T-helper 1 cell treated with Interleukin-12 subunit alpha and Interleukin-12 subunit beta and Interleukin-4 antibody, amounts not matched to agents 30 μg/mL and 1 μg/mL, for 36 hours (primary cell): ENCODE measurements around the gene RBP4.

Experiments
- H3K27ac Mint-ChIP-seq: one replicate; pipeline ENCODE4 v1.8.0; 2021; ENCODE audit warnings: mild to moderate bottlenecking, mixed read lengths
- H3K27me3 Mint-ChIP-seq: one replicate; pipeline ENCODE4 v1.8.0; 2021; ENCODE audit warnings: low read depth, mixed read lengths
- H3K36me3 Mint-ChIP-seq: one replicate; pipeline ENCODE4 v1.8.0; 2021; ENCODE audit warnings: low read depth, mixed read lengths
- H3K4me1 Mint-ChIP-seq: one replicate; pipeline ENCODE4 v1.8.0; 2021; ENCODE audit warnings: low read depth, mixed read lengths
- H3K4me3 Mint-ChIP-seq: one replicate; pipeline ENCODE4 v1.8.0; 2021; ENCODE audit warnings: mild to moderate bottlenecking, moderate library complexity, mixed read lengths
- H3K9me3 Mint-ChIP-seq: one replicate; pipeline ENCODE4 v1.8.0; 2021; ENCODE audit warnings: mixed read lengths

The RBP4 gene

GRCh38 chr10:93601146-93601773 is at the start of gene RBP4:
Gene RBP4, minus strand, starts transcription at chr10:93601235. Its CDS starts 207 bp downstream, at chr10:93601028.
- Mint-ChIP-seq H3K9me3 (no peaks in the 10 kb centered on the region), H3K4me1 (no peaks in the 10 kb centered on the region), H3K4me3 (no peak within 1 kb of the TSS), H3K36me3 (no peaks in the 10 kb centered on the region), H3K27ac (no peak within 1 kb of the TSS), H3K27me3 (peaks cover 61% of the 10 kb centered on the region)

- Mint-ChIP-seq H3K27me3 (peaks cover 4% of the 10 kb centered on the region), H3K27ac (no peak overlapping the region), H3K9me3 (no peaks in the 10 kb centered on the region), H3K4me1 (no peaks in the 10 kb centered on the region), H3K4me3 (no peak overlapping the region), H3K36me3 (no peaks in the 10 kb centered on the region)
Observed at GRCh38 chr10:93639791-93640190, 38.8 kb upstream of the RBP4 start.

DNA sequence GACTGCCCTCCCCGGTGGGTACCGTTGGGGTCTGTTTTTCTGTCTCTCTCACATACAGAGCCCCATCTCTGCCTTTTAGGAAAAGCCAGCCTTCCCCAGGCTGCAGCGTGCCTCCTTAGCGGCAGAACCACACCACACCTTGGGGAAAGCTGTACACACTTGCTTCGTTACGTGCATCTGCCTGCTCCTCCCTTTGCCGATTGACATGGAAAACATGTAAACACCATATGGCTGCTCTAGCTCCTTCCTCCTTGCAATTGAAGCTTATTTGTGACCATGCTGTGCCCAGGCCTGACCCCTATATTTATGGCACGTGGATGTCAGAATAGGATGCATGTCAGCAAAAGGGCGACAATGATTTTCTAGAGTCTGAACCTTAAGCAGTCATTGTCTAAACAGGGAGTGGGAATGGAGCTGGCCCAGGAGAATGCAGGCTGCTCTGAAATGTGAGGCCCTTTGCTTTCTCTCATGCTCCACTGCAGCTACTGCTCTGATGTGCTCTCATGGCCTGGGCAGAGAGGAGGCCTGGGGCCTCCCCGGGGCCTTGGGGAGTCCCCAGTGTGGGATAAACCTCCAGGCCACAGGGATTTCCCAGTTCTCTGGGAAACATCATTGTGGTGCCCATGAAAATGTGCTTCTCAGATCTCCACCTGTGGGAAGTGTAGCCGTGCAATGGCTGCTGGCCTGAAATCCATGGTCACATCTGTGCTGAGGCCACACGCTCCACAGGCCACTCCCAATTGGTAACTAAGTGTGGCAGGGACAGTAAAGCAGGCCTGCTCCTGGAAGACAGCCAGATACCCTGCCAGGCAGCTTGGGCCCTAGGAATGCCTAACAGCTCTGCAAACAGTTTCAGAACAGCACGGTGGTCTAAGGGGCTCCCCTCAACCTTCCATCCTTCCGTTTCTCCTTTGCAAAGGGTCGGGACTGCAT is 29.9 kb upstream of the RBP4 start:
- Mint-ChIP-seq H3K27me3 (no peaks in the 10 kb centered on the region), H3K4me1 (no peaks in the 10 kb centered on the region), H3K9me3 (no peaks in the 10 kb centered on the region), H3K27ac (no peak overlapping the region), H3K4me3 (no peak overlapping the region), H3K36me3 (no peaks in the 10 kb centered on the region)

GRCh38 chr10:93629647-93630305 is 28.7 kb upstream of the RBP4 start:
- Mint-ChIP-seq H3K9me3 (no peaks in the 10 kb centered on the region), H3K27me3 (no peaks in the 10 kb centered on the region), H3K4me1 (no peaks in the 10 kb centered on the region), H3K27ac (no peak overlapping the region), H3K4me3 (no peak overlapping the region), H3K36me3 (no peaks in the 10 kb centered on the region)

DNA sequence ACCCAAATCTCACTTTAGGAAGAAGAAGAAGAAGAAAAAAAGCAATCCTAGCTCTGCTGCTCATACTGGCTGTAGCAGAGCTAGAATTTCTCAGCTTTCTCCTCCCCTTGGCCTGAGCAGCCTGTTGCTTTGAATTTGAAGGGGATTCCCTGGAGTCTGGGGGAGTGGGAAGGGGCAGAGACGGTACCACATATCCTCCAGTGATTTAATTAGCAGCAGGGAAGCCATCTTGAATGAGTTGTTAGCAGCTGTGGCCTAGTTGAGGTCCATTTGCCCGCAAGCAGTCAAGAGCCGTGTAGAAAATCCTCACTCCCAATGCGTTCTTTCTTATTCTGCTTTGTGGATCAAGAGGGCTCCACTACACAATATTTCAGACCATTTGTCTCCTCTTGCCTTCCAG is 27.8 kb upstream of the RBP4 start:
- no peaks in the 10 kb centered on the region for H3K9me3 Mint-ChIP-seq
- peaks cover 5% of the 10 kb centered on the region for H3K27me3 Mint-ChIP-seq
- no peak overlapping the region for H3K27ac Mint-ChIP-seq
- no peaks in the 10 kb centered on the region for H3K36me3 Mint-ChIP-seq
- H3K4me3 Mint-ChIP-seq: no peak overlapping the region
- H3K4me1 Mint-ChIP-seq: no peaks in the 10 kb centered on the region

- Mint-ChIP-seq H3K4me1 (no peaks in the 10 kb centered on the region), H3K4me3 (no peak overlapping the region), H3K9me3 (no peaks in the 10 kb centered on the region), H3K27ac (no peak overlapping the region), H3K27me3 (peaks cover 28% of the 10 kb centered on the region), H3K36me3 (no peaks in the 10 kb centered on the region)
Observed at GRCh38 chr10:93622942-93623341, 21.9 kb upstream of the RBP4 start.

GRCh38 chr10:93620925-93621324 is 19.9 kb upstream of the RBP4 start:
- H3K27ac Mint-ChIP-seq: no peak overlapping the region
- H3K27me3 Mint-ChIP-seq: peaks cover 32% of the 10 kb centered on the region
- H3K4me3 Mint-ChIP-seq: no peak overlapping the region
- H3K9me3 Mint-ChIP-seq: no peaks in the 10 kb centered on the region
- no peaks in the 10 kb centered on the region for H3K36me3 Mint-ChIP-seq
- H3K4me1 Mint-ChIP-seq: no peaks in the 10 kb centered on the region

- peaks cover 11% of the 10 kb centered on the region for H3K27me3 Mint-ChIP-seq
- H3K4me3 Mint-ChIP-seq: no peak overlapping the region
- H3K4me1 Mint-ChIP-seq: no peaks in the 10 kb centered on the region
- H3K27ac Mint-ChIP-seq: no peak overlapping the region
- H3K9me3 Mint-ChIP-seq: no peaks in the 10 kb centered on the region
- H3K36me3 Mint-ChIP-seq: no peaks in the 10 kb centered on the region
Observed at GRCh38 chr10:93615576-93616235, 14.7 kb upstream of the RBP4 start.

DNA sequence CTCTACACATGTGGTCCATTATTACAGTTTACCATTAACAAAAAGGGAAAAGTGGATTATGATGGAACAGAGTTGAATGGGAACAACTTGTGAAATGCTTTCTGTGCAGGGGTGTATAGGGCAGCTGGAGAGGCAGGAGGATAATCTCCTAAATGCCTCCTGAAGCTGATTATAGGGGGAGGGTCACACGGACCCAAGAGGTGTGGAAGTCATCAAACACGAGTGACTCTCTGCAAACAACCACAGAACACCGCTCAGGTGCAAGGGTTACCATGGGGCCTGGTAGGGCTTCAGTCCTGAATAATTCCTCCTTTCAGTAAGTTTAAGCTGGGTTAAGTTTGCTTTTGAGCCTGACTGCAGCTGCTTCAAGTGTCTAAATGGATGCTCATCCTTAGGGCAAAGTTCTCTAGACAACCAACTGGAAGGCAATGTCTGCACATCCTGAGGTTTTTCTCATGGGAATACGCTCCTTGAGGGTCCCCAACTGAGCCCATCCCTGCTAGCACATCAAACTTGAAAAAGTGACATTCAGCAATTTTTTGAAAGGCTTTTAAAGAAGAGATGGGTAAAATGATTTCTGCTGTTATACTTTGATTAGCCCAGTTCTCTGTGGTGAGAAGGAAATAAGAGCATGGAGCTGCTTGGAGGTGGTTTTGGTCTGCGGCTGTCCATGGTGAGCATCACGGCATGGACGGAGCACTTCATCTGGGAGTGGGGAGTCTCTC is 13.2 kb upstream of the RBP4 start:
- Mint-ChIP-seq H3K4me1 (no peaks in the 10 kb centered on the region), H3K27ac (no peak overlapping the region), H3K9me3 (no peaks in the 10 kb centered on the region), H3K36me3 (no peaks in the 10 kb centered on the region), H3K4me3 (no peak overlapping the region), H3K27me3 (peaks cover 6% of the 10 kb centered on the region)

DNA sequence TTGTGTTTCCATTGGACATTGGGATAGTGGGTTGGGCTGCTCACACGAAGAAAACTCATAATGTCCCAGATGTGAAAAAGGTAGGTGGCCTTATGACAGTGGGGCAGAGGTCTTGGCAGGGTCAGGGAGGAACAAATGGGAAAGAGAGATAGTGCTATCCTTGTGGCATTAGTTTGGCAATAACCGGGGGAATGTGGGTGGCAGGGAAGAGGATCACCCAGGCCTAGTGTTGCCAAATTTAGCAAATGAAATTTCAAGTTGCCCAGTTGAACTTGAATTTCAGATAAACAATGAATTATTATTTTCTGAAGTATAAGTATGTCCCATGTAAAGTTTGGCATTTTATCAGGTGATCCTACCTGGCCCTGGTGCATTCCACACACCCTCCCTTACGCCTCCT is 12.1 kb upstream of the RBP4 start:
- no peaks in the 10 kb centered on the region for H3K4me1 Mint-ChIP-seq
- no peak overlapping the region for H3K4me3 Mint-ChIP-seq
- peaks cover 5% of the 10 kb centered on the region for H3K27me3 Mint-ChIP-seq
- no peaks in the 10 kb centered on the region for H3K9me3 Mint-ChIP-seq
- no peaks in the 10 kb centered on the region for H3K36me3 Mint-ChIP-seq
- no peak overlapping the region for H3K27ac Mint-ChIP-seq

DNA sequence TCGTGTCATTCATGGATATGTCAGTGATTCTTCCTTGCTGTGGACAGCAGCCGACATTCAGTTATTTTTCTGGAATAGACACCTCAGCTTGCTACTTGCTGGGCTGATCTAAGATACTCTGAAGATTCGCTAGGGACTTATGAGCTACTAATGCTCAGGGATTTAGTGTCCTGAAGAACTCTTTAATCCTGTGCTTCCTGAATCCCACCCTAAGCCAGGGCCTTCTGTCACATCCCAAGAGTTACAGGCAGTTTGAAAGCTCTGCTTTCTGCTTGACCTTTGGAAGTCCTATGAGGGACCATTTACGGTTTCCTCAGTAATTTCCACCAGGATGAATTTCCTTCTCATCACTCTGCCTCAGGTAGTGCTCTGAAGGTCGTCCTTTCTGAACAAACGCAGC is 11.3 kb upstream of the RBP4 start, which contains the start of gene PDE6C:
PDE6C (plus strand) TSS at position 227 of the 400 bp plus-strand sequence. CDS start 189 bp downstream, outside the sequence.
- Mint-ChIP-seq H3K27ac (no peak within 1 kb of the TSS), H3K4me1 (no peaks in the 10 kb centered on the region), H3K36me3 (no peaks in the 10 kb centered on the region), H3K4me3 (no peak within 1 kb of the TSS), H3K27me3 (no peaks in the 10 kb centered on the region), H3K9me3 (no peaks in the 10 kb centered on the region)

DNA sequence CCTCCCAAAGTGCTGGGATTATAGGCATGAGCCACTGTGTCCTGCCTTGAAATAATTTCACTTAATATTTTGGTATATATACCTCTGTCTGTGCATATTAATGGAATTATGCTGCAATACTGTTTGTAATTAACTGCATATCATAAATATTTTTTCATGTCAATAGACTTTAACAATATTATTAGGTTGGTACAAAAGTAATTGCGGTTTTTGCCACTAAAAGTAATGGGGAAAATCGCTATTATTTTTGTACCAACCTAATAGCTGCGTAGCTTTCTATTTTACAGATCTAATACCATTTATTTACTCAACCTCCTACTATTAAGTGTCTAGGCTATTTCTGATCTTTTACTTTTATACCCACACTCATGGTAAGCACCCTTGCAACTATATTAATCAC is 7.4 kb upstream of the RBP4 start:
- no peak overlapping the region for H3K4me3 Mint-ChIP-seq
- no peaks in the 10 kb centered on the region for H3K36me3 Mint-ChIP-seq
- peaks cover 25% of the 10 kb centered on the region for H3K27me3 Mint-ChIP-seq
- no peaks in the 10 kb centered on the region for H3K9me3 Mint-ChIP-seq
- no peaks in the 10 kb centered on the region for H3K4me1 Mint-ChIP-seq
- H3K27ac Mint-ChIP-seq: no peak overlapping the region

GRCh38 chr10:93604146-93604545 is 3.1 kb upstream of the RBP4 start:
- H3K36me3 Mint-ChIP-seq: no peaks in the 10 kb centered on the region
- H3K4me3 Mint-ChIP-seq: no peak overlapping the region
- peaks cover 58% of the 10 kb centered on the region for H3K27me3 Mint-ChIP-seq
- H3K4me1 Mint-ChIP-seq: no peaks in the 10 kb centered on the region
- no peaks in the 10 kb centered on the region for H3K9me3 Mint-ChIP-seq
- H3K27ac Mint-ChIP-seq: no peak overlapping the region

DNA sequence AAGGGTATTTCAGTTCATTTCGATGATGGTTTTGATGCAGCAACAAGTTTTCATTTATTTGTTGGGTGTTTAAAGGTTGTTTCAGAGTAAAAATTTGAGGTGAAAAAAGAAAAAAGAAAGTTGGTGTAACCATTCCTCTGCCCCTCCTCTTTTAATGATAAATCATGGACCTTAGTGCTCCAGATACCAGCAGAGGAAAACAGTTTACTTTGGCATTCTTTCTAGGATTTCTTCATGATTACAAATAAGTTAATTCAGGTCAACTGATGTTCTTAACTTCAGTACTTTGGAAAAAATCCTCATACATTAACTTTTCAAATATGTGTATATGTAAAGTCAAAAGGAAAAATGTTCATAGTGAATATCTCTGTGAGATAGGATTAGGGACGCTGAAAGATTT is 2.0 kb upstream of the RBP4 start:
- Mint-ChIP-seq H3K27me3 (peaks cover 63% of the 10 kb centered on the region), H3K27ac (no peak overlapping the region), H3K4me1 (no peaks in the 10 kb centered on the region), H3K9me3 (no peaks in the 10 kb centered on the region), H3K4me3 (no peak overlapping the region), H3K36me3 (no peaks in the 10 kb centered on the region)
